ENCODE data around the gene UBIAD1. TPM values are rescaled to one million over a fixed set of nuclear protein-coding genes. Genes with fewer than 3 reads are reported as not detected.

Gene UBIAD1
- total and polyA plus RNA-seq, 9 of the 15 experiments (the other 6 are each of a cell fraction or from before 2014, with no cell fraction given): 6.2 to 34.3 (median 22.3) TPM

DNA sequence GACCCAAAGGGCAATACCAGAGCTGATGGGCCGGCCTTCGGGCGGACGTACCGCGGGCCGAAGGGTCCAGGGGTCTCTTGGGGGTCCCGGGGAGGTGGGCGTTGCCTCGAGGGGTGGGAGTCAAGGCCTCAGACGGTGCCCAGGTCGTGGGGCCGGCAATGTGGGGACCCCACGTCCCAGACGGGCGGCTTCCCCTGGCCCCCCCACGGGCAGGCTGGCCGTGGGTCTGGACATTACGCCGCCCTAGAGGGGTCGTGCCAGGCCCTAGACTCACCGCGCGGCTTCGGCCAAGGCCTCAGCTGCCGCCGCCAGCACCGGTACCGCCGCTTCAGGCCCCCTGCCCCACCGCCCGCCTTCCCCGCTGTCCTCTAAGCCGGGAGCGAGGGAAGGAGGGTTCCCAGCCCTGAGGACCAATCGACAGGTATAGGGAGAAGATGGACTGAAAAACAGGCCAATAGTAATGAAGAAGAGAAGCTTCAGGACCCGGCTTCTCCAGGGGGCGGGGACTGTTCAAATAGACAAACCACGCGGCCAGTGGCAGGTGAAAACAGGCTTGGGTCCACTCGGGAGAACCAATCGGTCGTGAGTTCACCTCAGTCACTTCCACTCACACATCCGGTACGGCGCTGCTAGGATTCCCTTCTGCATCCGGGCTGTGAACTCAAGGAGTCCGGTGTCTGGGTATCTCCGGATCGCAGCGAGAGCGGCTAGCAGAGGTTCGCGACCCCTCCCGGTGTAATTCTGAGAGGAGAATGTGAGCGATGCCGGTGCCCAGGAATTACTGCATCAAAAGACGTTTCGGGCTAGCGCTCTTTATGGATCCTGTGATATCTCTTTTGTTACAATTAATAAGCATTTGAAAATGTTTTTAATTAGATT lies 10.6 kb upstream of the UBIAD1 start, which contains the start of gene MTOR (continued):
- TF ChIP-seq, protein P1, sequence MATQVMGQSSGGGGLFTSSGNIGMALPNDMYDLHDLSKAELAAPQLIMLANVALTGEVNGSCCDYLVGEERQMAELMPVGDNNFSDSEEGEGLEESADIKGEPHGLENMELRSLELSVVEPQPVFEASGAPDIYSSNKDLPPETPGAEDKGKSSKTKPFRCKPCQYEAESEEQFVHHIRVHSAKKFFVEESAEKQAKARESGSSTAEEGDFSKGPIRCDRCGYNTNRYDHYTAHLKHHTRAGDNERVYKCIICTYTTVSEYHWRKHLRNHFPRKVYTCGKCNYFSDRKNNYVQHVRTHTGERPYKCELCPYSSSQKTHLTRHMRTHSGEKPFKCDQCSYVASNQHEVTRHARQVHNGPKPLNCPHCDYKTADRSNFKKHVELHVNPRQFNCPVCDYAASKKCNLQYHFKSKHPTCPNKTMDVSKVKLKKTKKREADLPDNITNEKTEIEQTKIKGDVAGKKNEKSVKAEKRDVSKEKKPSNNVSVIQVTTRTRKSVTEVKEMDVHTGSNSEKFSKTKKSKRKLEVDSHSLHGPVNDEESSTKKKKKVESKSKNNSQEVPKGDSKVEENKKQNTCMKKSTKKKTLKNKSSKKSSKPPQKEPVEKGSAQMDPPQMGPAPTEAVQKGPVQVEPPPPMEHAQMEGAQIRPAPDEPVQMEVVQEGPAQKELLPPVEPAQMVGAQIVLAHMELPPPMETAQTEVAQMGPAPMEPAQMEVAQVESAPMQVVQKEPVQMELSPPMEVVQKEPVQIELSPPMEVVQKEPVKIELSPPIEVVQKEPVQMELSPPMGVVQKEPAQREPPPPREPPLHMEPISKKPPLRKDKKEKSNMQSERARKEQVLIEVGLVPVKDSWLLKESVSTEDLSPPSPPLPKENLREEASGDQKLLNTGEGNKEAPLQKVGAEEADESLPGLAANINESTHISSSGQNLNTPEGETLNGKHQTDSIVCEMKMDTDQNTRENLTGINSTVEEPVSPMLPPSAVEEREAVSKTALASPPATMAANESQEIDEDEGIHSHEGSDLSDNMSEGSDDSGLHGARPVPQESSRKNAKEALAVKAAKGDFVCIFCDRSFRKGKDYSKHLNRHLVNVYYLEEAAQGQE (IDR thresholded peaks at IDR 0.05; ENCODE audit: borderline replicate concordance): no peak
- TF ChIP-seq, protein P1 (CRISPR knock-in tag; IDR thresholded peaks at IDR 0.05; ENCODE audit: low read depth): no peak
- TF ChIP-seq ZNF124 (CRISPR knock-in tag; IDR thresholded peaks at IDR 0.05) (no peak), MCM3 (IDR thresholded peaks at IDR 0.05) (no peak), RBM25 (IDR thresholded peaks at IDR 0.05; ENCODE audit: low read depth, low read length, severe bottlenecking) (peak; percentile 94), TRIM24 (IDR thresholded peaks at IDR 0.05) (peak in 1 of 2 experiments; percentile 99; a peak in 2 of 4 replicates), ADNP (tag; IDR thresholded peaks at IDR 0.05) (no peak), ZBTB7A (IDR thresholded peaks at IDR 0.05; ENCODE audit: borderline replicate concordance, control insufficient read depth, low read depth, low read length) (peak; percentile 89), KLF10 (CRISPR knock-in tag; IDR thresholded peaks at IDR 0.05) (no peak), RBBP5 (IDR thresholded peaks at IDR 0.05; ENCODE audit: borderline replicate concordance, insufficient read depth, low read length, poor library complexity, severe bottlenecking) (peak; percentile 92), MXI1 (IDR thresholded peaks at IDR 0.05; ENCODE audit: low read depth, low read length) (no peak), ZNF583 (CRISPR knock-in tag; IDR thresholded peaks at IDR 0.05) (0 out of 2 replicates have a peak, but pooled peaks have one; percentile 29)
- TF ChIP-seq, protein P2, sequence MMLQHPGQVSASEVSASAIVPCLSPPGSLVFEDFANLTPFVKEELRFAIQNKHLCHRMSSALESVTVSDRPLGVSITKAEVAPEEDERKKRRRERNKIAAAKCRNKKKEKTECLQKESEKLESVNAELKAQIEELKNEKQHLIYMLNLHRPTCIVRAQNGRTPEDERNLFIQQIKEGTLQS (IDR thresholded peaks at IDR 0.05): no peak
- TF ChIP-seq, protein P2 (CRISPR knock-in tag; conservative IDR thresholded peaks at IDR 0.05): no peak
- TF ChIP-seq, protein P3, sequence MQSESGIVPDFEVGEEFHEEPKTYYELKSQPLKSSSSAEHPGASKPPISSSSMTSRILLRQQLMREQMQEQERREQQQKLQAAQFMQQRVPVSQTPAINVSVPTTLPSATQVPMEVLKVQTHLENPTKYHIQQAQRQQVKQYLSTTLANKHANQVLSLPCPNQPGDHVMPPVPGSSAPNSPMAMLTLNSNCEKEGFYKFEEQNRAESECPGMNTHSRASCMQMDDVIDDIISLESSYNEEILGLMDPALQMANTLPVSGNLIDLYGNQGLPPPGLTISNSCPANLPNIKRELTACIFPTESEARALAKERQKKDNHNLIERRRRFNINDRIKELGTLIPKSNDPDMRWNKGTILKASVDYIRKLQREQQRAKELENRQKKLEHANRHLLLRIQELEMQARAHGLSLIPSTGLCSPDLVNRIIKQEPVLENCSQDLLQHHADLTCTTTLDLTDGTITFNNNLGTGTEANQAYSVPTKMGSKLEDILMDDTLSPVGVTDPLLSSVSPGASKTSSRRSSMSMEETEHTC (IDR thresholded peaks at IDR 0.05): no peak
- TF ChIP-seq, protein P4, sequence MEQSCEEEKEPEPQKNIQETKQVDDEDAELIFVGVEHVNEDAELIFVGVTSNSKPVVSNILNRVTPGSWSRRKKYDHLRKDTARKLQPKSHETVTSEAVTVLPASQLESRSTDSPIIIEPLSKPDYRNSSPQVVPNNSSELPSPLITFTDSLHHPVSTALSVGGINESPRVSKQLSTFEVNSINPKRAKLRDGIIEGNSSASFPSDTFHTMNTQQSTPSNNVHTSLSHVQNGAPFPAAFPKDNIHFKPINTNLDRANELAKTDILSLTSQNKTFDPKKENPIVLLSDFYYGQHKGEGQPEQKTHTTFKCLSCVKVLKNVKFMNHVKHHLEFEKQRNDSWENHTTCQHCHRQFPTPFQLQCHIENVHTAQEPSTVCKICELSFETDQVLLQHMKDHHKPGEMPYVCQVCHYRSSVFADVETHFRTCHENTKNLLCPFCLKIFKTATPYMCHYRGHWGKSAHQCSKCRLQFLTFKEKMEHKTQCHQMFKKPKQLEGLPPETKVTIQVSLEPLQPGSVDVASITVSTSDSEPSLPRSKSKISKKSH (CRISPR knock-in tag; IDR thresholded peaks at IDR 0.05): no peak
